ENCODE data around the gene ATP2B3.

The ATP2B3 gene

DNA sequence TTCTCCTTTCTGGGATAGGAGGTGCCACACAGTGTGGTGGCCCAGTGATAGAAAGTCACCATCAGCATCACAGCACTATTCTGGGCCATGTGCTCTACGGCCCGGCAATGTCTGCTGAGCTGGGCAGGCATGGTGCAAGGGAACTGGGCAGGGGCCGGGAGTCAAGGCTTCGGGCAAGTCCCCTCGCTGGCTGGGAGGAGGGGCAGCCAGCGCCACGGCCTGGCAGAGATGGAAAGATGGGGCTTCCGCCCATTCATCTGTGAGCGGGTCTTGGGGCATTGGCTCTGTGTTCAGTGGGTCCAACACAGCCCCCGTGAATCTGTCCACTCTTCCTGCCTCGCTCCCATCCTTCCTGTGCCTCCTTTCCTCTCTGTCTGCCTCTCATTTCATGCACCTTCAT lies 7.1 kb upstream of the ATP2B3 start:
- DNase-seq (ENCODE audit: low read depth) = no peak

DNA sequence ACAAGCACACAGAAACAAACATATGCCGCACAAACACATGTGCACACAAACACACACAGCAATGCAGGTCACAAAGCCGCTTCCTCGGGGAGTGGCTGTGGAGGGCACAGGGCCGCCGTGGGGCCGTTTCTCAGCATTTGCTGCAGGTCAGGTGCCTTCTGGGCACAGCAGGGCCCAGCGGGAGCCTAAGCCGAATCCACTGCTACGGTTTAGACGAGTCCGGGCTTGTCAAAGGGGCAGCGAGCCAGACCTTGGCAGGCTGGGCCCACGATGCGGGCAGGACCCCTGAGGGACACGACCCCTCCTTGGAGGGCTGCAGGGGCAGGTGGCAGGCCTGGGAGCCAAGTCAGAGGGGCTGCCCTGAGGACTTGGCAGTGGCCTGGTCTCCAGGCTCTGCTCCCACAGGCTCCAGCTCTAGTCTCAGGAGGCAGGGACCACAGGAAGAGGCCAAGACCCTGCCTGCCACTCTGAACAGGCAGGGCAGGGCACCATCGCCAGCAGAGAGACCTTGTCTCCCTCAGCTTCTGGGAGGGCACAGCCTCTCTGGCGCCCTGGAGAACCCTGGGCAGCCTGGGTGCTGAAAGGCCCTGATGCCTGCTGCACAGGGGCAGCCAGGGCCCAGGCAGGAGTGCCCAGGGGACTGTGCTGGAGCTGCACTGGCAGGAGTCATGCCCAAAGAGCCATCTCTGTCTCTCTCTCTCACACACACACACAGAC lies 5.5 kb upstream of the ATP2B3 start:
- peak; percentile 29 for DNase-seq (ENCODE audit: low read depth)

- no peak for DNase-seq (ENCODE audit: low read depth)
Measured at GRCh38 chrX:153512501-153512893, 4.9 kb upstream of the ATP2B3 start.

GRCh38 chrX:153513265-153513664 lies 4.2 kb upstream of the ATP2B3 start:
- no peak for DNase-seq (ENCODE audit: low read depth)

GRCh38 chrX:153514259-153514658 lies 3.2 kb upstream of the ATP2B3 start:
- peak; percentile 31 for DNase-seq (ENCODE audit: low read depth)

GRCh38 chrX:153515435-153515834 lies 2.0 kb upstream of the ATP2B3 start:
- no peak for DNase-seq (ENCODE audit: low read depth)

GRCh38 chrX:153516073-153516472 lies 1.4 kb upstream of the ATP2B3 start:
- DNase-seq (ENCODE audit: low read depth) = peak; percentile 37

GRCh38 chrX:153517946-153518834 lies 748 bp downstream of the ATP2B3 start:
- no peak for DNase-seq (ENCODE audit: low read depth)

DNA sequence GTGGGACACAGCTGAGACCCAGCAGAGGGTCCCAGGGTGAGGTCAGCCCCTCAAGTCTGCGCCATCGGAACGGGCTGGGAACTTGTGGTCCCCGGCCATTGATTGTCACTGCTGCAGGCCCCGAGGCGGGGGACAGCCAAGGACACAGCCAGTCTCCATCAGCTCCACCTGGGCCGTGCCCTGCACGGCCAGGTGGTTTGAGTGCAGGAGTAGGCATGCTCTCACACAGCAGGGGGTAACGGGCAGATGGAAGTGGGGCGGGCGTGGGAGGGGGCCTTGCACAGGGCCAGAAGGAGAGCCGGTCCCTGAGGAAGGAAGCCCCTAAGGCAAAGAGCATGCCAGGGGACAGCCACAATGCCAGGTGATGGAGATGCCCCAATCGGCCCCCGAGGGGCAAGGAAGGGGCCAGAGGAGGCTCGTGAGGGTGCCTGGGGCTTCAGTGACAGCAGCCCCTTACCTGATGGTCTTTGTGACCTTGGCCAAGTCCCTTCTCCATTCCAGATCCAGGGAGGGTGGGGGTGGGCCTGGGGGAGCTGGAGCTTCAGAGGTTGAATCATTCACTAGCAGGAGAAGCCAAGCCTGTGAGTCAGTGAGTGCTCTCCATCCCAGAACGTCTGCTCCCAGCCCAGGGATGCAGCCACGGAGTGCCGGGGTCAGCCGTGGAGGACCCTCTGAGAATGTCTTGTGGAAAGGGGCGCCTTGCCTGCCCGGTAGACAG lies 2.3 kb downstream of the ATP2B3 start:
- peak; percentile 73 for DNase-seq (ENCODE audit: low read depth)

- no peak for DNase-seq (ENCODE audit: low read depth)
Measured at GRCh38 chrX:153520287-153520917, 3.0 kb downstream of the ATP2B3 start.

DNA sequence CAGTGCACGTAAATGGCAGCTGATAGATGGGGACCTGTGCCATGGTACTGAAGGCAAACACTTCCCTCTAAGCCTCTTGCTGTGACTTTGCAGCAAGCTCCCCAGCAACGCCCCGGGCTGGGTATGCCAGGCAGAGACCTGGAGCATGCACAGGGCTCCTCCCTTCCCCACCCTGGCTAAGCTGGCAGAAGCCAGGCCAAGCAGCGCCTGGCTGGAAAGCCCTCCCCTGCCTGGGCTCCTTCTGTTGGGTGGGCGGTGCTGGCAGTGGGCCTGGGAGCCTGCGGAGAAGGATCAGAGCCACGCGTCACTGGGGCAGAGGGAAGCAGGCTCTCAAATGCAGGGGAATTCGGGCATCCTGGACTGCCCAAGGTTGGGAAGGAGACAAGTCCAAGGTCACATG lies 3.6 kb downstream of the ATP2B3 start:
- DNase-seq (ENCODE audit: low read depth) = no peak

GRCh38 chrX:153522259-153522658 lies 4.8 kb downstream of the ATP2B3 start:
- no peak for DNase-seq (ENCODE audit: low read depth)

- DNase-seq (ENCODE audit: low read depth) = no peak
Measured at GRCh38 chrX:153523269-153523668, 5.8 kb downstream of the ATP2B3 start.

- DNase-seq (ENCODE audit: low read depth) = no peak
Measured at GRCh38 chrX:153524234-153524633, 6.8 kb downstream of the ATP2B3 start.

DNA sequence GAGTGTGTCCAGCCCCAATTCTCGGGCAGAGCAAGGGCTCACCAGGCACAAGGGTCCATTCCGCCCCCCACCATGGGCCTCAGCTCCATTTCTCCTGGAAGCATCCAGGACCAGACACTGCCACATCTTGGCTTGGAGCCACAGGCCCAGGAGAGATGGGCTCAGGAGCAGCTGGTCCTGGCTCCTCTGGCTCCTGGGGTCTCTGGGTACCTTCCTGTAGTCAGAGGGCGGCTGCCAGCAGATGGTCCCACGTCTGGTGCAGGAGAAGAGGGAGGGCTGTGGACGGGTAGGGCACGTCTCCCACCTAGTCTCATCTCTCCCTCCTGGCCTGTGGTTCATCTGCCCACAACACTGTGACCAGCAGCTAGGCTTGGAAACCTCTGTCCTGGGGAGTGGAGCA lies 8.0 kb downstream of the ATP2B3 start:
- no peak for DNase-seq (ENCODE audit: low read depth)

GRCh38 chrX:153526042-153526441 lies 8.6 kb downstream of the ATP2B3 start:
- no peak for DNase-seq (ENCODE audit: low read depth)

DNA sequence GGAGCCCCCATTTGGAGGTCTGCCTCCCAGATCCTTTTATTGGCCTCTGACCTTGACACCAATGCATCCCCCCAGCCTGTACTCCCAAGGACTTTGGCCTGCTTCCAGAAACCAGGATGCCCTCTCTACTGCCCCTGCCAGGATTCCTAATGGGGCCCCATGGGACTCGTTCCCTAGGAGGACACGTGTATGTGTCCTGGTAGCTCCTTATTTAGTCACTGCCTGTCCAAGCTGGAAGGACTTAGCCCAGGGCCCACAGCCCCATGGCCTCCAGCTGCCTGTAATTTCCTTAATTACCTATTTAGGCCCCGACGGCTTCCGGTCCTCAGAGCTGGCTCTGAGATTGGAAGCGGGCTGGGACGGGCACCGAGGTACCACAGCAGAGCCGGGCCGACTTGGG lies 9.4 kb downstream of the ATP2B3 start:
- DNase-seq (ENCODE audit: low read depth) = no peak

GRCh38 chrX:153527208-153527607 lies 9.8 kb downstream of the ATP2B3 start:
- DNase-seq (ENCODE audit: low read depth) = no peak

- DNase-seq (ENCODE audit: low read depth) = no peak
Measured at GRCh38 chrX:153530411-153531129, 13.1 kb downstream of the ATP2B3 start.

- DNase-seq (ENCODE audit: low read depth) = no peak
Measured at GRCh38 chrX:153533091-153533490, 15.6 kb downstream of the ATP2B3 start.

- no peak for DNase-seq (ENCODE audit: low read depth)
Measured at GRCh38 chrX:153537080-153537479, 19.6 kb downstream of the ATP2B3 start.

Data from EH (cell line).